ENCODE results near the gene GPAT2.
"Not testable (repeated sequence)": the region's sequence is repeated elsewhere in the genome, so short reads cannot be mapped to it uniquely, and the experiment has no call there.

DNA sequence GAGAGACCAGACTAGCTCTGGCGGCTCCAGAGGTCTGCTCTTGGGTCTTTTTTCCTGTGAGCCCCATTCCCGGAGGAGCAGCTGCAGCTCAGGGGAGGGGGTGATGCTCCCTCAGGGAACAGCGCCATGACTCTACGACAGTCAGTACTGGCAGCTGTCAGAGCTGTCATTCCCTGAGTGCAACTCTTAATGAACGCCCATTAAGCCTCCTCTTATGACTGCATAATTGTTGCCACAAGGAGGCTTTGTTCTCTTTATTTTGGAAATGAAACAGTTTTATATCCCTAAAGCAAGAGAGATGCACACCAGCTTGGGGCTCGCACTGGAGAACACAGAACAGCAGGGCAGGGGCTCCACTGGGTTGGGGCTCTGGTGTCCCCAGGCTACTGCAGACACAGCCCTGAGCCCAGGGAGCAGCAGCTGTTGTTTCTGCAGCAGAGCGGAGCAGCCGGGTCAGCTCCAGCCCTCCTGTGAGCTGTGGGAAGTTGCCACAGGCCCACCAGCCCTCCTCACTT is 37.3 kb upstream of the GPAT2 start:
- TF ChIP-seq CTCF, POLR2A (IDR thresholded peaks at IDR 0.05): not testable (repeated sequence)
